CD4-positive, alpha-beta memory T cell (primary cell): ENCODE results near the gene RSU1. TPM values are rescaled to one million over a fixed set of nuclear protein-coding genes. Genes with fewer than 3 reads are reported as not detected.

ENCODE experiments used
- CTCF ChIA-PET: fragments of 350-600 bp; sonication (Branson Sonifier 250); formaldehyde crosslinking; loops from one replicate; lab custom pipeline; 2021; ENCODE audit warnings: inconsistent platforms; ENCODE audit not compliant: partially characterized antibody; lab: Charles Lee
- POLR2A ChIA-PET: fragments of 350-600 bp; sonication (Branson Sonifier 250); formaldehyde crosslinking; loops from one replicate; lab custom pipeline; 2021; ENCODE audit not compliant: partially characterized antibody; lab: Charles Lee
- DNase-seq, 5 donors: peaks; one replicate each; pipeline versions ENCODE4 v3.0.0 to v3.0.0-alpha.2; 2020 to 2022; ENCODE audit warnings: mixed read lengths in 1 of 5
- H3K27ac ChIP-seq: one replicate; pipeline ENCODE4 v1.7.0; 2013; ENCODE audit warnings: low read depth, low read length
- H3K27me3 ChIP-seq: 2 replicates; pipeline ENCODE4 v1.7.0; 2013; ENCODE audit warnings: mild to moderate bottlenecking, low read length, moderate library complexity; ENCODE audit not compliant: insufficient read depth
- H3K36me3 ChIP-seq: 2 replicates; pipeline ENCODE4 v1.7.0; 2013; ENCODE audit warnings: mild to moderate bottlenecking, low read length, moderate library complexity; ENCODE audit not compliant: insufficient read depth
- H3K4me1 ChIP-seq: 2 replicates; pipeline ENCODE4 v1.7.0; 2013; ENCODE audit warnings: mild to moderate bottlenecking, low read length, moderate library complexity; ENCODE audit not compliant: insufficient read depth
- H3K4me3 ChIP-seq, 2 donors: one replicate each; pipeline ENCODE4 v1.7.0; 2013; ENCODE audit warnings: low read length in 2 of 2, mild to moderate bottlenecking in 1 of 2
- H3K9me3 ChIP-seq, 2 donors: one replicate each; pipeline ENCODE4 v1.7.0; 2013; ENCODE audit warnings: low read length in 2 of 2, control low read depth in 1 of 2; ENCODE audit not compliant: control insufficient read depth in 1 of 2
- H3K27ac Mint-ChIP-seq, 7 donors: one replicate each; pipeline ENCODE4 v1.8.0; 2020 to 2021; ENCODE audit warnings: mixed read lengths in 7 of 7, mild to moderate bottlenecking in 6 of 7, inconsistent platforms in 3 of 7, moderate library complexity in 3 of 7
- H3K27me3 Mint-ChIP-seq, 2 donors: one replicate each; pipeline ENCODE4 v1.8.0; 2020 to 2021; ENCODE audit warnings: mixed read lengths in 2 of 2
- H3K36me3 Mint-ChIP-seq, 2 donors: one replicate each; pipeline ENCODE4 v1.8.0; 2020 to 2021; ENCODE audit warnings: mixed read lengths in 2 of 2, inconsistent platforms in 1 of 2, mild to moderate bottlenecking in 1 of 2
- H3K4me1 Mint-ChIP-seq, 4 donors: one replicate each; pipeline ENCODE4 v1.8.0; 2020 to 2021; ENCODE audit warnings: mixed read lengths in 4 of 4, mild to moderate bottlenecking in 1 of 4
- H3K4me3 Mint-ChIP-seq, 8 donors: one replicate each; pipeline ENCODE4 v1.8.0; 2020 to 2021; ENCODE audit warnings: mixed read lengths in 8 of 8, mild to moderate bottlenecking in 7 of 8, moderate library complexity in 6 of 8, inconsistent platforms in 3 of 8
- H3K9me3 Mint-ChIP-seq, 8 donors: one replicate each; pipeline ENCODE4 v1.8.0; 2020 to 2021; ENCODE audit warnings: mixed read lengths in 8 of 8, mild to moderate bottlenecking in 5 of 8, inconsistent platforms in 3 of 8, moderate library complexity in 1 of 8
- intact Hi-C: fragments of 100-400 bp; cut with micrococcal nuclease; formaldehyde crosslinking; loops from one replicate; pipeline ENCODE4 v1.15.1; 2023
- polyA plus RNA-seq, 2 donors: library from polyadenylated mRNA; unstranded; fragments of 300-500 nt; fragmentation: Illumina TruSeq; gene quantifications; one replicate each; pipeline ENCODE4 v1.2.3, GENCODE V29; 2021
- total RNA-seq, 2 experiments: library from RNA; stranded (reverse); gene quantifications; one replicate each; pipeline ENCODE4 v1.2.3, GENCODE V29; 2021

RSU1 gene
- total and polyA plus RNA-seq, 4 experiments from 2014 or later = 53.6 to 186 (median 95.1) TPM

GRCh38 chr10:16662923-16663322, 154.3 kb downstream of the RSU1 start:
- no peaks in the 10 kb centered on the region for H3K27me3 ChIP-seq
- H3K27ac ChIP-seq = no peak overlapping the region
- Mint-ChIP-seq H3K27ac (no peak overlapping the region), H3K4me3 (no peak overlapping the region), H3K4me1 (peaks cover 0 to 4% (median 3%) of the 10 kb centered on the region in 4 donors), H3K36me3 (peaks cover 2 to 19% of the 10 kb centered on the region in 2 donors), H3K9me3 (no peaks in the 10 kb centered on the region), H3K27me3 (no peaks in the 10 kb centered on the region)
- POLR2A ChIA-PET = no interaction called here
- no peak overlapping the region for H3K4me3 ChIP-seq
- H3K9me3 ChIP-seq = no peaks in the 10 kb centered on the region
- no peaks in the 10 kb centered on the region for H3K4me1 ChIP-seq
- DNase-seq = no peak
- CTCF ChIA-PET = no interaction called here
- H3K36me3 ChIP-seq = no peaks in the 10 kb centered on the region
- intact Hi-C loops = no loop called here

GRCh38 chr10:16656895-16657294, 160.3 kb downstream of the RSU1 start:
- DNase-seq = no peak
- no peaks in the 10 kb centered on the region for H3K27me3 ChIP-seq
- no peaks in the 10 kb centered on the region for H3K36me3 ChIP-seq
- Mint-ChIP-seq H3K27me3 (no peaks in the 10 kb centered on the region), H3K27ac (no peak overlapping the region), H3K4me3 (no peak overlapping the region), H3K9me3 (no peaks in the 10 kb centered on the region), H3K36me3 (peaks cover 2 to 6% of the 10 kb centered on the region in 2 donors), H3K4me1 (peaks cover 0 to 4% (median 3%) of the 10 kb centered on the region in 4 donors)
- POLR2A ChIA-PET = no interaction called here
- no peak overlapping the region for H3K4me3 ChIP-seq
- intact Hi-C loops = no loop called here
- H3K4me1 ChIP-seq = no peaks in the 10 kb centered on the region
- no peaks in the 10 kb centered on the region for H3K9me3 ChIP-seq
- no peak overlapping the region for H3K27ac ChIP-seq
- CTCF ChIA-PET = no interaction called here

- intact Hi-C loops = no loop called here
- DNase-seq = no peak
- no peak overlapping the region for H3K27ac ChIP-seq
- CTCF ChIA-PET = no interaction called here
- H3K36me3 Mint-ChIP-seq = peaks cover 2 to 12% of the 10 kb centered on the region in 2 donors
- H3K27me3 Mint-ChIP-seq = no peaks in the 10 kb centered on the region
- no peaks in the 10 kb centered on the region for H3K36me3 ChIP-seq
- H3K9me3 ChIP-seq = no peaks in the 10 kb centered on the region
- H3K4me1 Mint-ChIP-seq = peaks cover 0 to 3% (median 2%) of the 10 kb centered on the region in 4 donors
- H3K27me3 ChIP-seq = no peaks in the 10 kb centered on the region
- no peak overlapping the region for H3K4me3 Mint-ChIP-seq
- H3K27ac Mint-ChIP-seq = peak overlapping the region in 1 of 7 donors; percentile 35
- no peaks in the 10 kb centered on the region for H3K4me1 ChIP-seq
- no peaks in the 10 kb centered on the region for H3K9me3 Mint-ChIP-seq
- H3K4me3 ChIP-seq = no peak overlapping the region
- POLR2A ChIA-PET = no interaction called here
Measured at GRCh38 chr10:16653224-16653623, 164.0 kb downstream of the RSU1 start.

- DNase-seq = no peak
- Mint-ChIP-seq H3K36me3 (peaks cover 2 to 12% of the 10 kb centered on the region in 2 donors), H3K27ac (no peak overlapping the region), H3K4me3 (no peak overlapping the region), H3K27me3 (no peaks in the 10 kb centered on the region), H3K4me1 (peaks cover 0 to 6% (median 3%) of the 10 kb centered on the region in 4 donors), H3K9me3 (no peaks in the 10 kb centered on the region)
- ChIA-PET CTCF (no interaction called here), POLR2A (no interaction called here)
- no peaks in the 10 kb centered on the region for H3K36me3 ChIP-seq
- intact Hi-C loops = no loop called here
- H3K27ac ChIP-seq = no peak overlapping the region
- no peak overlapping the region for H3K4me3 ChIP-seq
- no peaks in the 10 kb centered on the region for H3K27me3 ChIP-seq
- no peaks in the 10 kb centered on the region for H3K4me1 ChIP-seq
- no peaks in the 10 kb centered on the region for H3K9me3 ChIP-seq
Measured at GRCh38 chr10:16652154-16652553, 165.1 kb downstream of the RSU1 start.

- H3K4me3 Mint-ChIP-seq = no peak overlapping the region
- CTCF ChIA-PET = no interaction called here
- Histone ChIP-seq H3K9me3 (no peaks in the 10 kb centered on the region), H3K4me1 (no peaks in the 10 kb centered on the region), H3K27ac (no peak overlapping the region), H3K36me3 (no peaks in the 10 kb centered on the region), H3K4me3 (no peak overlapping the region), H3K27me3 (no peaks in the 10 kb centered on the region)
- intact Hi-C loops = no loop called here
- peaks cover 2 to 12% of the 10 kb centered on the region in 2 donors for H3K36me3 Mint-ChIP-seq
- no peaks in the 10 kb centered on the region for H3K27me3 Mint-ChIP-seq
- no peaks in the 10 kb centered on the region for H3K9me3 Mint-ChIP-seq
- peaks cover 0 to 11% (median 3%) of the 10 kb centered on the region in 4 donors for H3K4me1 Mint-ChIP-seq
- DNase-seq = no peak
- no peak overlapping the region for H3K27ac Mint-ChIP-seq
- POLR2A ChIA-PET = no interaction called here
Measured at GRCh38 chr10:16649757-16650156, 167.5 kb downstream of the RSU1 start.

GRCh38 chr10:16648366-16648765, 168.9 kb downstream of the RSU1 start:
- CTCF ChIA-PET = no interaction called here
- no peaks in the 10 kb centered on the region for H3K4me1 ChIP-seq
- intact Hi-C loops = no loop called here

GRCh38 chr10:16646181-16647059, 170.8 kb downstream of the RSU1 start:
- H3K27me3 ChIP-seq = no peaks in the 10 kb centered on the region
- no peaks in the 10 kb centered on the region for H3K4me1 ChIP-seq
- H3K4me3 ChIP-seq = no peak overlapping the region
- no peaks in the 10 kb centered on the region for H3K36me3 ChIP-seq
- Mint-ChIP-seq H3K4me3 (no peak overlapping the region), H3K27me3 (no peaks in the 10 kb centered on the region), H3K4me1 (peaks cover 0 to 11% (median 2%) of the 10 kb centered on the region in 4 donors), H3K36me3 (peaks cover 0 to 6% of the 10 kb centered on the region in 2 donors), H3K9me3 (no peaks in the 10 kb centered on the region), H3K27ac (no peak overlapping the region)
- no peak for DNase-seq
- no peak overlapping the region for H3K27ac ChIP-seq
- no peaks in the 10 kb centered on the region for H3K9me3 ChIP-seq
- ChIA-PET POLR2A (no interaction called here), CTCF (no interaction called here)
- intact Hi-C loops = no loop called here

More at GRCh38 chr10:16648366-16648765, 168.9 kb downstream of the RSU1 start:
- Mint-ChIP-seq H3K4me1 (peaks cover 0 to 11% (median 3%) of the 10 kb centered on the region in 4 donors), H3K27ac (no peak overlapping the region), H3K27me3 (no peaks in the 10 kb centered on the region), H3K4me3 (no peak overlapping the region), H3K36me3 (peaks cover 0 to 12% of the 10 kb centered on the region in 2 donors), H3K9me3 (no peaks in the 10 kb centered on the region)
- no peaks in the 10 kb centered on the region for H3K9me3 ChIP-seq
- DNase-seq = no peak
- POLR2A ChIA-PET = no interaction called here
- H3K27ac ChIP-seq = no peak overlapping the region
- no peaks in the 10 kb centered on the region for H3K27me3 ChIP-seq
- H3K4me3 ChIP-seq = no peak overlapping the region
- no peaks in the 10 kb centered on the region for H3K36me3 ChIP-seq
